GM18526 (cell line): ENCODE results near the gene NHLRC1.

Experiments
- POLR2A ChIP-seq: IDR thresholded peaks from 3 replicates; pipeline ENCODE4 v1.6.1; 2011; ENCODE audit not compliant: insufficient read length; ENCODE audit errors: extremely low read depth

Gene NHLRC1

DNA sequence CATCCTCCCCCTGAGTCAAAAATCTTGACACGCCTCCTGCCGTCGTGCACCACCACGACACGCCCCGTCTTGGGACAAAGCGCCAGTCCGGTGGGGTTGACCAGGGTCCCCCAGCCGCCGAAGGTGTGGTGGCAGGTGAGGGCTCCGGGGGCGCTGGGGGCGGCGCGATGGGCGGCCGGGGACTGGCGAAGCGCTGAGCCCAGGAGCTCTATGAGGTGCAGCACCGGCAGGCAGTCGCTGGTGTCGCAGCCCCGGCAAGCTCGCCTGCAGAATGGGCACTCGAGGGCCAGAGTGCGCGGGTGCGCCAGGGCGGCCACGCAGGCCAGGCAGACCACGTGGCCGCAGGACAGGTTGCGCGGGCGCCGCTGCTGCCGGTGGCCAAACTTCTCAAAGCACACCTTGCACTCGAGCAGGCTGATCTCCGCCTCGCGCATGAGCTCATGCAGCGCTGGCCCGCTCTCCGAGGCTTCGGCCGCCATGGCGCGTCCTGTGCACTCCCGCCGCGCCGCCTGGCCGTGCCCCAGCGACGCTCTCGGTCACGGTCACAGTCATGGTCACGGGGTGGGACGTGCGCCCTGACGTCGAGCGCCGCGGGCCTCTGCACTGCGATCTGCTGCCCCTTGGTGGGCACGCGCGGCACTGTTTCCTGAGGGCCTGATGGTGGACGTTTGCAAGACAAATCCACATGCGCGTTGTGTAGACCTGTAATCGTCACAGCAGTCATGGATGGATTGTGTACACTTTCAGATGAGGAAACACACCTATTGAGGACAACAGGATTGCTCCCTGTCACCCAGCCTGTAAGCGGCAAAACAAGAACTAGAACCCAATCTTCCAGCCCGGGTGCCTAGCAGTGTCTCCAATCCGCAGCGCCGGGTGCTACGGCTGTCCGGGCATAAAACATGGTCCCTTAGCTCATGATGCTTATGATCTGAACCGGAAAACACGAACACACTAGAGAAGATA, at the start of gene NHLRC1:
Gene NHLRC1, minus strand, starts transcription at position 550 of the 966 bp plus-strand sequence. Its CDS starts 71 bp downstream, at position 479.
- TF ChIP-seq POLR2A = peak; percentile 42

DNA sequence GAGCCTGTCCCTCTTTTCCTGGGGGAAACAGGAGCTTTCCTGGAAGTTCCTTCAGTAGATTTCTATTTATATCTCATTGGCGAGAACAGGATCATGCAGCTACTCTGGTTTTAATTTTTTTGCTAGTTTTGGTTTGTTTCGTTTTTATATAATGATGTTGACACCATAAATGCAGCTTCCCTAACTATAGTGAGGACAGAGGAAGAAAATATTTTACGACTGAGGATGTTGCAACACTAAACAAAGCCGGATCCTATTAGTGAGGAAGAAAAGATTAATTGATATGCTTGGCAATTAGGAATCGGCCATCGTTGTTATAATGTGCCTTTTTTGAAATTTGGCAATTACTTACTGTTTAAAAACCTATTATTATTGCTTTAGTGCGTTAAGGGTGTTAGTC, 49.4 kb upstream of the NHLRC1 start:
- TF ChIP-seq POLR2A = no peak

DNA sequence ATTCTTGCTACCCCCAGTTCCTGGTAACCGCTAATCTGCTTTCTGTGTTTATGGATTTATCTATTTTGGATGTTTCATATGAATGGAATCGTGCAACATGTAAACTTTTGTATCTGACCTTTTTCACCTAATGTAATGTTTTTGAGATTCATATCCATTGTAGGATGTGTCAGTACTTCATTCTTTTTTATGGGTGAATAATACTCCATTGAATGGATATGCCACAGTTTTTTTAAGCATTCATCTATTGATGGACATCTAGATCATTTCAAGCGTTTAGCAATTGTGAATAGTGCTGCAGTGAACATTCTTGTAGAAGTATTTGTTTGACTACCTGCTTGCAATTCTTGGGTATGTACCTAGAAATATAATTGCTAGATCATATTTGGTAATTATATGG, 45.8 kb upstream of the NHLRC1 start:
- TF ChIP-seq POLR2A = no peak

DNA sequence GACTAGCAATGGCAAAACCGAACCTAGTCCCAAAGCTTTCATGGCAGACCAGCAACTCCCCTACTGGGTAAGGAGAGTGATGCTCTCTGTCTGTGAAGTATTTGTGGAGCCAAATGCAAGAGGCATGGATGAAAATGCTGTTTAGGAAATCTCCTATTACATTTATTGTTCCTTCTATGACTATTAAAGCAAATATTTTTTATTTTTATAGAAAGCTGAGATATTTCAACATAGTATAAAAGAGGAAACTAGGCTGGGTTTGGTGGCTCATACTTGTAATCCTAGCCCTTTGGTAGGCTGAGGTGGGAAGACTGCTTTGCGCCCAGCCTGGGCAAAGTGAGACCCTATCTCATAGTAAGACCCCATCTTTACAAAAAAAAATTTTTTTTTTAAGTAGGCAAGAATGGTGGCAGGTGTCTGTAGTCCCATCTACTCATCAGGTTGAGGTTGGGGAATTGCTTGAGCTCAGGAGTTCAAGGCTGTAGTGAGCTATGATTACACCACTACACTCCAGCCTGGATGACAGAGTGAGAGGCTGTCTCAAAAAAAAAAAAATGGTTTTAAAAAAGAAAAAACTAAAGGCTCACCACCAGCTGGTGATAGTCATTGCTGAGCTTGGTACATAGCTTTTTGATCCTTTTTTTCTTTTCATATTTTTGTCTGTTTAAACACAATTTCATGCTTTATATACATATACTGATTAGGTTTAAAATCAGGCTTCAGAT, 44.0 kb upstream of the NHLRC1 start:
- no peak for TF ChIP-seq POLR2A

DNA sequence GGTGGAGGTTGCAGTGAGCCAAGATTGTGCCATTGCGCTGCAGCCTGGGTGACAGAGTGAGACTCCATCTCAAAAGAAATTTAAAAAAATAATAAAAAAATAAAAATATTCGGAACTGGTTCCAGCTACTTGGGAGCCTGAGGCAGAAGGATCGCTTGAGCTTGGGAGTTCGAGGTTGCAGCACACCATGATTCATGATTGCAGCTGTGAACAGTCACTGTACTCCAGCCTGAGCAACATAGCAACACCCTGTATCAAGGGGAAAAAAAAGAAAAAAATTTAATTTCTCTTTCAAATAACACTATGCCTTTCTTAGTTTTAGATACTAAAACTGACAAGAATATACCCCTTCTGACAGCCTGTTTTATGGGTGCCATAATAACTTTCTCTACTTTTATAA, 43.3 kb upstream of the NHLRC1 start:
- TF ChIP-seq POLR2A = no peak

DNA sequence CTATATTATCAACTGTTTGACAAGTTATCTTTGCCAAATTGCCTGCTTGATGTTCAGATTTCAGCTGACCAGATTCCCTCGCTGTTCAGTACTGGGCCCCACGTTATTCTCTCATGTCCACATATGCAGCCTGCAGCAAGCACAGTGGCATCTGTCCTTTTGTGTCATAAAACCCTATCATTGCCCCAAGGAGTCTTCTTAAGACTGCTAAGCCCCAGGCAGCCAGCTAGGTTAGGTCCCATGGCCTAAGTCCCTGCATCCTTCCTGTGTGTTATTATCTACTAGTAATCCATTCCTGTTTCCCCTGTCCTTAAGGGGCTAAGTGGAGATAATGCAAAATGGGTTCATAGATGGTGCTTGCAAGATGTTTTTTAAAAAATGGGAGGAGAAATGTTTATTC, 39.9 kb upstream of the NHLRC1 start:
- TF ChIP-seq POLR2A = no peak

DNA sequence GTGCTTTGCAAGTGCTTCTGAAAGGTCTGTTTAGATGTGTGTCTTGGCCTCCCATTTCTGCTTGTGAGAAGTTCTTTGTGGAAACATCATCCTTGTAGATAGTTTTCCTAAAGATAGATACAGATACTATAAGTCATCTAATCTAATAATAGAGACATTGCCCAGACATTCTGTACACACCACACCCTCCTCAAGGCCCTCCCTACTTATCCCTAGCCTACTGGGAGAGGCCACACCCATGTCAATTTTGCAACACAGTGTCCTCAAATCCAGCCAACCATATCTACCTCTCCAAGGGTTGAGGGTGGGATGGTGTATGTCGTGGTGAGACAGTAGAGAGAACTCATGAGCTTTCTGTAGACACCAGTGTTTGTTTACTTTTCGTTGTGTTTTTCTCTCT, 39.0 kb upstream of the NHLRC1 start:
- TF ChIP-seq POLR2A = no peak

DNA sequence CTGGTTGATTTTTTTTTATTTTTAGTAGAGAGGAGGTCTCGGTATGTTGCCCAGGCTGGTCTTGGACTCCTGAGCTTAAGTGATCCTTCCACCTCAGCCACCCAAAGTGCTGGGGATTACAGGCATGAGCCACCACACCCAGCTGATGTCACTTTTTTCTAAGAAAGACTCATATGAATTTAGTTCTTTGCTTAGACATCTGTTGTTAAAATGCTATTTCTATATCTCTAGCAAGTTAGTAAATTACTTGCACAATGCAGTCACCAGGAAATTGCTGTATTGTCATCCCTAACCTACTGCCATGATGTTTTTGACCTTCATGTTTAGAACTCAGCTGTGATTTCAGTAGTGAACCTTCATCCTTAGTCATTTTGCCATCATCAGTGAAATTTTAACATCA, 38.4 kb upstream of the NHLRC1 start:
- TF ChIP-seq POLR2A = no peak

DNA sequence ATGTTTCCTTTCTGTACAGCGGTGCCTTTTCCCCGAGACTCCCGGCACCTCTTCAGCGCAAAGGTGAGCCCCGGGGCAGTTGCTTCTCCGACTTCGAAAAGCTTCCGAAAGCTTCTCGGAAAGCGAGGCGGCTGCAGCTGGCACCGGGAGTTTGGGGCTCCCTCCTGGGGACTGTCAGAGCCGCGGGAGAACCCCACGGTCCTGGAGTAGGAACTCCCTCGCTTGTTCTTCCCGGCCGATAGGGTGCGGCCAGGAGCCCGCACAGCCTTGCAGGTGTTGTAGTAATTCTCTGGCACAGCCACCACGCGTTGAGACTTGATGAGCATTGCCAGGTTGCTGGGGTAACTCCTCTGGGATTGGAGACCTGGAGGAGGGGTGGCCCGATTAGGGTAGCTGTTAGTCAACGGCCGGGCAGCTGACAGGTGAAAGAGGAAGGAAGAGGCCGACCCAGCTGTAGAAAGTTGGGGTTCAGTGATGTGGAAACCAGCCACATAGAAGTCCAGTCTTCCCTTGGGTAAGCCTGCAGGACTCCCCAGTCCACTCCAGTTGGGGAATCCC, 33.5 kb upstream of the NHLRC1 start:
- TF ChIP-seq POLR2A = no peak

DNA sequence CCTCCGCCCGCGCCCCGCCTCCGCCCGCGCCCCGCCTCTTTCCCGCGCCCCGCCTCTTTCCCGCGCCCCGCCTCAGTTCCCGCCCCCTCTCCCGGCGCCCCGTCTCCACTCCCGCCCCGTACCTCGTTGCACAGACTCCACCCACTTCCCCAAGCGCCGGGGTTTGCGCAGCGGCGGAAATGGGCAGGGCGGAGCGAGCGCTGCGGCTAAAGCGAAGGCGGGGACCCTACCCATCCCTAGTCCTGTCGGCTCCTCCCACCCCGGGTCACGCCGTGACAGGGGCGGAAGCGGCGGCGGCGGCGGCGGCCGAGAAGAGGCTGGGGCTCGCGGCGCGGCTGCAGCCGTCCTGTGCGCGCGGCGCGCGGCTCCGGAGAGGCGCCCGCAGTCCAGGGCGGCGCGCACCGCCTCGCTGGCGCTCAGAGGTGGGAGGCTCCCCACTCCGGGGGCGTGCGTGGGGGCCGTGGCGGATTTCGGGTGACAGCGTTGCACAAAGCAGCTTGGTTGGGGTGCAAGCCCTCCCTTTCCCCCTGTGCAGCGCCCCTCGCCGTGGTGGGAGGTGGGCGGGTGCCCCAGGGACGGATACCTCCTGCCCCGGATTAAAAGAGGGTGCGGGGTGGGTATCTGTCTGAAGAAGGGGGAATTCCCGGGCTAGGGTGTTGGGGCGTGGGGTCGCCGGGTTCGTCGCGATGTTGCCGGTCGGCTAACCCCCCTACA, 32.8 kb upstream of the NHLRC1 start, which contains the start of gene KDM1B:
Gene KDM1B, plus strand, starts transcription at position 273 of the 714 bp plus-strand sequence. CDS start 4,474 bp downstream, outside the sequence.
- TF ChIP-seq POLR2A = peak; percentile 55

DNA sequence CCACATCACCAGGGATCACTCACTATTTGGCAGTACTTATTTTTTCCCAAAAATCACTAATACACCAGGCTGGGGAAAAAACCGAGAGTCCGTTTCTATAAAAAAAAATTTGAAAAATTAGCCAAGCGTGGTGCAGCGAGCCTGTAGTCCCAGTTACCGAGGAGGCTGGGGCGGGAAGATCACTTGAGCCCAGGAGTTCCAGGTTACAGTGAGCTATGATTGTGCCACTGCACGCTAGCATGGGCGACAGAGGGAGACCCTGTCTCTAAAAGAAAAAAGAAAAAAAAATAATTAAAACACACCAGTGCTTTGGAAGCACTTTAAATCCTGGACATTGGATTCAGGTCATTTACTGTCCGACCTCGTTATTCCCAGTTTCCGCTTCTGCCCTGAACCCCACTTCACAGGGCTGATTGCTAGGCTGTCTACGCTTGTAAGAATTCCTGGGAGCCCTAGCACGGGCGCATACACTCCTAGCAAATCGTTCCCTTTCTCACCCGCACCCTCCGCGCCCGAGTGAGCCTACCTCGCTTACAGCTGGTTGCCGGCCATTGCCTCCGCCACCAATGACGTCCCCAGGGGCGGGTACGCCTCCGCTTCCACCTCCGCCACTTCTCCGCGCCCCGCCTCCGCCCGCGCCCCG, 32.2 kb upstream of the NHLRC1 start, which contains the start of gene TPMT:
Gene TPMT, minus strand, starts transcription at position 571 of the 643 bp plus-strand sequence. CDS start 5,950 bp downstream, outside the sequence.
- TF ChIP-seq POLR2A = peak; percentile 58

DNA sequence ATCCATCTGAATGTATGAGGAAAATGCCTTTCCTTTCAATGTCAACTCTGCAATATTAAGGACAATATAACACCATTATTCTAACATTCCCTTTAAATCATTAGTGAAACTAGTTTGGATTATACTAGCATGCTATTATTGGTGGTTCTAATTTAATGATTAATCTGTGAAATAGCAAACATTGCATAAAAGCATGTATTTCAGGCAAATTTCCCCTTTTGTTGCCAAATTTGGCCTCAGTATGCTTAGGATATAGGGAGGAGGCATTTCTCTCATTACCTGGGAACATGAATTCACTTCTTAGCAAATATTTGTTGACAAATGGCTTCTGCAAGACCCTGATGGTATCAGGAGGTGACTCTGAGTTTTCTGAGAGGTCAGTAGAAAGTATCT, 30.8 kb upstream of the NHLRC1 start:
- TF ChIP-seq POLR2A = no peak

DNA sequence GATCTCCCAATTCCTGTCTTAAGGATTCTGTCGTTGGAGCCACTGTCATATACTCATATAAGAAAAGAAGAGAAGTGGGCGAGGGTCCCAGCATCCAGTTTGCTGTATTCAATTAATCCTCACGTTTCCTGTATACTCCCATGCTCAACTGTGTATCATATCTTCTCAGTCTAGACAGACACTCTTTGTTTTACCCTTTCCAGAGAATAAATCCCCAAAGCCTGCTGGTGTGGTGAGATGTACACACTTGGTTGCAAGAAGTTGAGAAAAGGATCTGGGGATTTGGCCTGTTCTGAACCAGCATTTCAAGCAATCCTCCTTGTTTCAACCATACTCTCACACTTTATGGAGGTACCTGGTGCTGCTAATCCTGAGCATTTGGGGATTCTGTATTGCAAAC, 29.3 kb upstream of the NHLRC1 start:
- TF ChIP-seq POLR2A = no peak

DNA sequence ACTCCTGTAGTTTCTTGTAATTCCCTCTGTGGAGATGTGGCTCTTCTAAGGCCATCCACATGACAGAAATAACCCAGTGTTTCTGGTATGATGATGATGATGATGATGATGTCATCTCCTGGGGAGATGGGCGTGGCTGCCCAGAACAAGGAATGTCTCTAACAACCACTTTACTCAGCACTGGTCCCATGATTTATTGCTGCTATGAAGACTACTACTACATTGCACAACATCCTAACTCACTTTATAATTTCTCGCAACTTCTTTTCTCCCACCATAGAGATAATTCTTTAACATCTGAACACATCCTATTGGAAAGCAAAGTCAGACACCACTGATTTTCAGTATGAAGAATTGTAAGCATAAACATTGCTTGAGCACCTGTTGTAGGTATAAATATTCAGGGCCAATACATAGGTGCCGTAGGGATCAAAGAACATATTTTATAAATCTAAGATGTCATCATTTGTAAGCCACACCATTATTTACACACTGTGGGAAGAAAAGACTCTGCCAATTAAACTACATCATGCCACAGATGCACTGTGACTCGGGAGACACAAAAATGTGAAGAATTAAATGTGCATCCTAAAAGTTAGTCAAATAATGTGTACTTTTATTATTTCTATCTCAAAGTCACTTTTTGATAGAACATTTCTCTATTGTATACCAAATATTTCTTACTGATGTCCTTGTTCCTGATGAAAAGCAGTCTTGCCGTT, 26.0 kb upstream of the NHLRC1 start:
- no peak for TF ChIP-seq POLR2A

DNA sequence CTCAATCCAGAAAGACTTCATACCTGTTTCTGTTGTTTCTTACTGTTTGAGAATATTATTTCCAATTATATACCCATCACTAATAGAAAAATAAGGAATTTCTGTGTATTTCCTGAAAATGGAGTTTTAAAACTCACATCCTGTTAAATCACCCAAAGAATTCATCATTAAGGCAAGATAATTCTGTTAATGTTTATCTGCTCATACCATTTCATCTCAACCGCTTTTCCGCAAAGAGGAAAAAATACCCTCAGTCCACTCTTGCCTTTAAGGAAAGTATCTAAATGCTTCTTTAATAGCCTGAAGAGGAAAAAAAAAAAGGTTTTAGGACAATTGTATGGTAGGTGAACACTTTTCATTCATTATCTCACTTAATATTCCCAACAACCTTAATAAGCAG, 25.1 kb upstream of the NHLRC1 start:
- no peak for TF ChIP-seq POLR2A
